Keratinocyte (primary cell): Measurements from ENCODE around the gene UPB1. TPM values are rescaled to one million over a fixed set of nuclear protein-coding genes. Genes with fewer than 3 reads are reported as not detected.

Source experiments
- DNase-seq: peaks from one replicate; pipeline ENCODE4 v3.0.0-alpha.2; 2011; ENCODE audit warnings: low read depth, missing footprints, low spot score
- FAIRE-seq: peaks from 2 replicates; lab custom pipeline; 2011; peaks lifted over from hg19 to GRCh38; lab: Jason Lieb, UNC
- H2AFZ ChIP-seq: 2 replicates; pipeline ENCODE4 v1.6.0; 2012; ENCODE audit warnings: low read length, control low read depth, inconsistent platforms; ENCODE audit not compliant: control insufficient read depth
- H3K27ac ChIP-seq: 2 replicates; pipeline ENCODE4 v1.5.1; 2011; ENCODE audit warnings: low read length; ENCODE audit not compliant: control insufficient read depth, insufficient read depth
- H3K27me3 ChIP-seq: 3 replicates; pipeline ENCODE4 v1.6.0; 2011; ENCODE audit warnings: low read length; ENCODE audit not compliant: control insufficient read depth, insufficient read depth; ENCODE audit errors: extremely low read depth
- H3K36me3 ChIP-seq, 2 experiments: 2 replicates in 1 of 2; 3 replicates in 1 of 2; pipeline ENCODE4 v1.5.1; 2011; ENCODE audit warnings: low read length in 2 of 2, mild to moderate bottlenecking in 1 of 2; ENCODE audit not compliant: control insufficient read depth in 2 of 2, insufficient read depth in 2 of 2; ENCODE audit errors: extremely low read depth in 1 of 2
- H3K4me1 ChIP-seq: 3 replicates; pipeline ENCODE4 v1.5.1; 2011; ENCODE audit warnings: low read length; ENCODE audit not compliant: control insufficient read depth, insufficient read depth; ENCODE audit errors: extremely low read depth
- H3K4me2 ChIP-seq: 3 replicates; pipeline ENCODE4 v1.6.0; 2011; ENCODE audit warnings: low read depth, low read length; ENCODE audit not compliant: control insufficient read depth, insufficient read depth; ENCODE audit errors: extremely low read depth
- H3K4me3 ChIP-seq, 3 experiments: fragments of 200-600 bp in 1 of 3; sonication (generic) in 1 of 3; 2 replicates in 2 of 3; 3 replicates in 1 of 3; pipeline ENCODE4 v1.5.1; 2011 to 2016; ENCODE audit warnings: low read length in 3 of 3, mild to moderate bottlenecking in 3 of 3, control low read depth in 2 of 3, inconsistent platforms in 1 of 3, low read depth in 1 of 3, mixed read lengths in 1 of 3, mixed run types in 1 of 3, moderate library complexity in 1 of 3; ENCODE audit not compliant: control insufficient read depth in 2 of 3, insufficient read depth in 2 of 3; ENCODE audit errors: extremely low read depth in 1 of 3
- H3K79me2 ChIP-seq: 2 replicates; pipeline ENCODE4 v1.6.0; 2012; ENCODE audit warnings: low read length; ENCODE audit not compliant: control insufficient read depth, insufficient read depth
- H3K9ac ChIP-seq: 3 replicates; pipeline ENCODE4 v1.6.0; 2011; ENCODE audit warnings: low read length; ENCODE audit not compliant: control insufficient read depth, insufficient read depth; ENCODE audit errors: extremely low read depth
- H3K9me1 ChIP-seq: 3 replicates; pipeline ENCODE4 v1.6.0; 2011; ENCODE audit warnings: low read length; ENCODE audit not compliant: control insufficient read depth, insufficient read depth; ENCODE audit errors: extremely low read depth
- H3K9me3 ChIP-seq: 2 replicates; pipeline ENCODE4 v1.5.1; 2012; ENCODE audit warnings: low read depth, low read length; ENCODE audit not compliant: control insufficient read depth
- H4K20me1 ChIP-seq: 3 replicates; pipeline ENCODE4 v1.6.0; 2011; ENCODE audit warnings: low read length; ENCODE audit not compliant: control insufficient read depth, insufficient read depth; ENCODE audit errors: extremely low read depth
- CTCF ChIP-seq, 3 experiments: IDR thresholded peaks in 1 of 3; conservative IDR thresholded peaks in 1 of 3; optimal IDR thresholded peaks in 1 of 3; 2 replicates in 2 of 3; 3 replicates in 1 of 3; pipeline versions ENCODE3 to v1.5.1; 2011; ENCODE audit warnings: low read length in 3 of 3, mild to moderate bottlenecking in 3 of 3, moderate library complexity in 2 of 3, control low read depth in 1 of 3, inconsistent platforms in 1 of 3; ENCODE audit not compliant: insufficient read depth in 2 of 3; ENCODE audit errors: extremely low read depth in 1 of 3
- EZH2 ChIP-seq: IDR thresholded peaks from one replicate; pipeline ENCODE4 v1.6.1; 2012; ENCODE audit warnings: inconsistent platforms, mild to moderate bottlenecking, low read length, moderate library complexity
- dilution Hi-C: fragments of 300-500 bp; cut with MboI; formaldehyde crosslinking; loops from one replicate; pipeline ENCODE4 v1.7.0; 2020; ENCODE audit warnings: low sequenced_read_pairs; ENCODE audit not compliant: extremely low pct_ligation_motif_present
- polyA plus RNA-seq, 5 experiments: library from polyadenylated mRNA; depleted of rRNA in 3 of 5; stranded (reverse) in 3 of 5; stranded (forward) in 1 of 5; unstranded in 1 of 5; fragments of >200 nt; gene quantifications; 1 replicate in 1 of 5; 2 replicates in 3 of 5; 3 replicates in 1 of 5; pipeline versions ENCODE4 v1.2.1 to v1.2.3, GENCODE V29; 2011 to 2012; ENCODE audit warnings: missing spikeins in 2 of 5, low read depth in 1 of 5, low replicate concordance in 1 of 5

UPB1 gene
- polyA plus RNA-seq, 1 donor (not counting 4 experiments of a cell fraction or from before 2014, with no cell fraction given) = not detected

- H3K27ac ChIP-seq = no peak overlapping the region
- no peaks in the 10 kb centered on the region for H3K27me3 ChIP-seq
- no peak for TF ChIP-seq CTCF (optimal IDR thresholded peaks at IDR 0.05 in 1 of 3, IDR thresholded peaks at IDR 0.05 in 1 of 3, conservative IDR thresholded peaks at IDR 0.05 in 1 of 3; ENCODE audit: extremely low read depth in 1 of 3, insufficient read depth in 2 of 3, low read length in 3 of 3)
- no peak for TF ChIP-seq EZH2
- H3K79me2 ChIP-seq = no peaks in the 10 kb centered on the region
- H3K9ac ChIP-seq = no peak overlapping the region
- no peaks in the 10 kb centered on the region for H4K20me1 ChIP-seq
- H3K9me1 ChIP-seq = no peaks in the 10 kb centered on the region
- no peaks in the 10 kb centered on the region for H3K9me3 ChIP-seq
- FAIRE-seq = no peak
- no peaks in the 10 kb centered on the region for H3K36me3 ChIP-seq
- H3K4me2 ChIP-seq = no peak overlapping the region
- no peak overlapping the region for H3K4me3 ChIP-seq
- peaks cover 9% of the 10 kb centered on the region for H3K4me1 ChIP-seq
- dilution Hi-C loops = no loop called here
- no peak for DNase-seq
- no peak overlapping the region for H2AFZ ChIP-seq
Observed at GRCh38 chr22:24471570-24471969, 23.6 kb upstream of the UPB1 start.

- TF ChIP-seq EZH2 (no peak), CTCF (optimal IDR thresholded peaks at IDR 0.05 in 1 of 3, IDR thresholded peaks at IDR 0.05 in 1 of 3, conservative IDR thresholded peaks at IDR 0.05 in 1 of 3; ENCODE audit: extremely low read depth in 1 of 3, insufficient read depth in 2 of 3, low read length in 3 of 3) (no peak)
- DNase-seq = no peak
- Histone ChIP-seq H2AFZ (no peak overlapping the region), H4K20me1 (no peaks in the 10 kb centered on the region), H3K4me2 (no peak overlapping the region), H3K9ac (no peak overlapping the region), H3K36me3 (no peaks in the 10 kb centered on the region), H3K4me3 (no peak overlapping the region), H3K27me3 (no peaks in the 10 kb centered on the region), H3K9me3 (no peaks in the 10 kb centered on the region), H3K79me2 (no peaks in the 10 kb centered on the region), H3K27ac (no peak overlapping the region), H3K9me1 (no peaks in the 10 kb centered on the region), H3K4me1 (peaks cover 9% of the 10 kb centered on the region)
- dilution Hi-C loops = no loop called here
- FAIRE-seq = no peak
Observed at GRCh38 chr22:24473284-24473683, 21.8 kb upstream of the UPB1 start.
